NCI-H526 treated with DMSO at 0.1 percent for 48 hours (cell line): Measurements from ENCODE around the gene TAAR6.
A peak's percentile ranks its signal among the peaks of the same experiment; 100 is the strongest.
"Not testable (repeated sequence)": the region's sequence is repeated elsewhere in the genome, so short reads cannot be mapped to it uniquely, and the experiment has no call there.

Experiments used
- DNase-seq: peaks from one replicate; lab custom pipeline; 2025; lab: John Stamatoyannopoulos, UW

TAAR6 gene

GRCh38 chr6:132570221-132570777 lies at the start of gene TAAR6:
Gene TAAR6, plus strand, starts transcription at chr6:132570322. Its CDS starts 0 bp downstream, at chr6:132570322.
- DNase-seq, result no peak

- DNase-seq, result no peak
Observed at GRCh38 chr6:132520953-132521352, 49.2 kb upstream of the TAAR6 start.

GRCh38 chr6:132524646-132525045 lies 45.5 kb upstream of the TAAR6 start:
- DNase-seq, result no peak

- no peak for DNase-seq
Observed at GRCh38 chr6:132525866-132526265, 44.3 kb upstream of the TAAR6 start.

- no peak for DNase-seq
Observed at GRCh38 chr6:132526461-132526860, 43.7 kb upstream of the TAAR6 start.

- no peak for DNase-seq
Observed at GRCh38 chr6:132527791-132528190, 42.3 kb upstream of the TAAR6 start.

GRCh38 chr6:132530293-132530974 lies 39.7 kb upstream of the TAAR6 start:
- peak; percentile 32 for DNase-seq

- not testable (repeated sequence) for DNase-seq
Observed at GRCh38 chr6:132534546-132534945, 35.6 kb upstream of the TAAR6 start.

- no peak for DNase-seq
Observed at GRCh38 chr6:132537145-132537544, 33.0 kb upstream of the TAAR6 start.

GRCh38 chr6:132537977-132538376 lies 32.1 kb upstream of the TAAR6 start, which contains the start of gene TAAR9:
Gene TAAR9, plus strand, starts transcription at chr6:132538277. Its CDS starts 13 bp downstream, at chr6:132538290.
- DNase-seq, result no peak

- no peak for DNase-seq
Observed at GRCh38 chr6:132544826-132545225, 25.3 kb upstream of the TAAR6 start.

GRCh38 chr6:132548746-132549463 lies 21.2 kb upstream of the TAAR6 start:
- DNase-seq, result no peak

- no peak for DNase-seq
Observed at GRCh38 chr6:132551214-132551613, 18.9 kb upstream of the TAAR6 start.

- DNase-seq, result no peak
Observed at GRCh38 chr6:132552372-132552771, 17.8 kb upstream of the TAAR6 start, which contains the start of gene TAAR8. Gene TAAR8, plus strand, starts transcription at chr6:132552672. Its CDS starts 21 bp downstream, at chr6:132552693.

- not testable (repeated sequence) for DNase-seq
Observed at GRCh38 chr6:132560087-132560486, 10.0 kb upstream of the TAAR6 start.

GRCh38 chr6:132566404-132566803 lies 3.7 kb upstream of the TAAR6 start:
- no peak for DNase-seq

GRCh38 chr6:132567566-132567965 lies 2.6 kb upstream of the TAAR6 start:
- no peak for DNase-seq

- no peak for DNase-seq
Observed at GRCh38 chr6:132568611-132569010, 1.5 kb upstream of the TAAR6 start.

GRCh38 chr6:132569170-132569569 lies 952 bp upstream of the TAAR6 start:
- DNase-seq, result no peak

- no peak for DNase-seq
Observed at GRCh38 chr6:132571774-132572173, 1.7 kb downstream of the TAAR6 start.

GRCh38 chr6:132584698-132585097 lies 14.6 kb downstream of the TAAR6 start:
- DNase-seq, result no peak

- DNase-seq, result no peak
Observed at GRCh38 chr6:132587424-132587823, 17.3 kb downstream of the TAAR6 start.

- no peak for DNase-seq
Observed at GRCh38 chr6:132589454-132589853, 19.3 kb downstream of the TAAR6 start, which contains the start of gene TAAR5. Gene TAAR5, minus strand, starts transcription at chr6:132589741. Its CDS starts 55 bp downstream, at chr6:132589686.
